ENCODE results near the gene B4GALT2.

The B4GALT2 gene

GRCh38 chr1:44020464-44020863, 41.5 kb downstream of the B4GALT2 start:
- no peak overlapping the region for H4K91ac ChIP-seq (ENCODE audit: low read depth, low read length, poor library complexity)
- peak overlapping the region; percentile 0 for H3K9ac ChIP-seq (ENCODE audit: low read depth, low read length, poor library complexity)
- no peaks in the 10 kb centered on the region for H3K9me3 ChIP-seq (replicated peaks in 1 of 2; ENCODE audit: control insufficient read depth in 2 of 2, insufficient read depth in 1 of 2, low read depth in 1 of 2, low read length in 2 of 2)
- no peak overlapping the region for H2AK5ac ChIP-seq (ENCODE audit: low read depth, low read length)
- H3K4ac ChIP-seq (ENCODE audit: low read length), result no peak overlapping the region
- no peaks in the 10 kb centered on the region for H3K79me1 ChIP-seq (ENCODE audit: low read depth, low read length)
- no peak overlapping the region for H3K27ac ChIP-seq (replicated peaks; ENCODE audit: low read length)
- no peak overlapping the region for H2BK12ac ChIP-seq (ENCODE audit: low read length)
- H3K14ac ChIP-seq (ENCODE audit: low read length), result no peak overlapping the region
- H2BK5ac ChIP-seq (ENCODE audit: low read length), result no peak overlapping the region
- peaks cover 0 to 25% of the 10 kb centered on the region in 2 donors for H3K36me3 ChIP-seq (replicated peaks in 1 of 2; ENCODE audit: control insufficient read depth in 2 of 2, insufficient read depth in 2 of 2, low read length in 2 of 2)
- H3K23ac ChIP-seq (ENCODE audit: low read depth, low read length, poor library complexity), result no peak overlapping the region
- no CpG with 5 or more reads among the region's 6 CpGs for WGBS, 2 donors (ENCODE audit: extremely low coverage in 2 of 2, insufficient read length in 2 of 2, insufficient replicate concordance in 1 of 2)
- H3K4me3 ChIP-seq (ENCODE audit: low read length in 2 of 2), result no peak overlapping the region
- no peaks in the 10 kb centered on the region for H3K27me3 ChIP-seq (ENCODE audit: control insufficient read depth in 3 of 3, insufficient read depth in 3 of 3, low read depth in 1 of 3, low read length in 3 of 3)
- no peak overlapping the region for H2BK120ac ChIP-seq (ENCODE audit: low read depth, low read length)
- no peak overlapping the region for H3K18ac ChIP-seq (ENCODE audit: low read length)
- H3K4me1 ChIP-seq (ENCODE audit: control insufficient read depth in 2 of 2, insufficient read depth in 1 of 2, low read depth in 1 of 2, low read length in 2 of 2), result peaks cover 25 to 30% of the 10 kb centered on the region in 2 donors
- no peak for DNase-seq (ENCODE audit: low spot score)
- no peak overlapping the region for H2BK15ac ChIP-seq (ENCODE audit: low read length)
- no peak overlapping the region for H3K4me2 ChIP-seq (ENCODE audit: insufficient read depth, low read length, poor library complexity, severe bottlenecking)
- H2AFZ ChIP-seq (ENCODE audit: low read length), result no peak overlapping the region
- H4K8ac ChIP-seq (ENCODE audit: low read depth, low read length), result no peak overlapping the region

GRCh38 chr1:44021156-44021555, 42.1 kb downstream of the B4GALT2 start:
- Histone ChIP-seq H3K4me1 (ENCODE audit: control insufficient read depth in 2 of 2, insufficient read depth in 1 of 2, low read depth in 1 of 2, low read length in 2 of 2) (peaks cover 19 to 27% of the 10 kb centered on the region in 2 donors), H2BK120ac (ENCODE audit: low read depth, low read length) (no peak overlapping the region), H3K14ac (ENCODE audit: low read length) (no peak overlapping the region), H4K8ac (ENCODE audit: low read depth, low read length) (no peak overlapping the region), H3K4me3 (ENCODE audit: low read length in 2 of 2) (no peak overlapping the region), H2BK12ac (ENCODE audit: low read length) (no peak overlapping the region), H4K91ac (ENCODE audit: low read depth, low read length, poor library complexity) (no peak overlapping the region), H3K23ac (ENCODE audit: low read depth, low read length, poor library complexity) (no peak overlapping the region), H2BK15ac (ENCODE audit: low read length) (peak overlapping the region; percentile 77), H3K9me3 (replicated peaks in 1 of 2; ENCODE audit: control insufficient read depth in 2 of 2, insufficient read depth in 1 of 2, low read depth in 1 of 2, low read length in 2 of 2) (no peaks in the 10 kb centered on the region), H3K18ac (ENCODE audit: low read length) (peak overlapping the region; percentile 27), H3K4me2 (ENCODE audit: insufficient read depth, low read length, poor library complexity, severe bottlenecking) (no peak overlapping the region), H3K36me3 (replicated peaks in 1 of 2; ENCODE audit: control insufficient read depth in 2 of 2, insufficient read depth in 2 of 2, low read length in 2 of 2) (peaks cover 0 to 25% of the 10 kb centered on the region in 2 donors), H3K9ac (ENCODE audit: low read depth, low read length, poor library complexity) (no peak overlapping the region), H2AK5ac (ENCODE audit: low read depth, low read length) (no peak overlapping the region), H2AFZ (ENCODE audit: low read length) (no peak overlapping the region), H3K4ac (ENCODE audit: low read length) (no peak overlapping the region), H3K27me3 (ENCODE audit: control insufficient read depth in 3 of 3, insufficient read depth in 3 of 3, low read depth in 1 of 3, low read length in 3 of 3) (no peaks in the 10 kb centered on the region), H3K27ac (replicated peaks; ENCODE audit: low read length) (no peak overlapping the region), H3K79me1 (ENCODE audit: low read depth, low read length) (no peaks in the 10 kb centered on the region), H2BK5ac (ENCODE audit: low read length) (no peak overlapping the region)
- DNase-seq (ENCODE audit: low spot score), result no peak
- no CpG with 5 or more reads among the region's 8 CpGs for WGBS, 2 donors (ENCODE audit: extremely low coverage in 2 of 2, insufficient read length in 2 of 2, insufficient replicate concordance in 1 of 2)

GRCh38 chr1:44021581-44022321, 42.7 kb downstream of the B4GALT2 start:
- H3K27me3 ChIP-seq (ENCODE audit: control insufficient read depth in 3 of 3, insufficient read depth in 3 of 3, low read depth in 1 of 3, low read length in 3 of 3), result no peaks in the 10 kb centered on the region
- peaks cover 13 to 21% of the 10 kb centered on the region in 2 donors for H3K4me1 ChIP-seq (ENCODE audit: control insufficient read depth in 2 of 2, insufficient read depth in 1 of 2, low read depth in 1 of 2, low read length in 2 of 2)
- H3K14ac ChIP-seq (ENCODE audit: low read length), result no peak overlapping the region
- no peak overlapping the region for H3K4me3 ChIP-seq (ENCODE audit: low read length in 2 of 2)
- H4K91ac ChIP-seq (ENCODE audit: low read depth, low read length, poor library complexity), result no peak overlapping the region
- H4K8ac ChIP-seq (ENCODE audit: low read depth, low read length), result no peak overlapping the region
- H3K27ac ChIP-seq (replicated peaks; ENCODE audit: low read length), result no peak overlapping the region
- no peak overlapping the region for H2BK120ac ChIP-seq (ENCODE audit: low read depth, low read length)
- no CpG with 5 or more reads among the region's 10 CpGs for WGBS, 2 donors (ENCODE audit: extremely low coverage in 2 of 2, insufficient read length in 2 of 2, insufficient replicate concordance in 1 of 2)
- no peak overlapping the region for H3K4me2 ChIP-seq (ENCODE audit: insufficient read depth, low read length, poor library complexity, severe bottlenecking)
- H3K4ac ChIP-seq (ENCODE audit: low read length), result no peak overlapping the region
- H3K18ac ChIP-seq (ENCODE audit: low read length), result no peak overlapping the region
- H2BK15ac ChIP-seq (ENCODE audit: low read length), result peak overlapping the region; percentile 77
- no peak overlapping the region for H2AFZ ChIP-seq (ENCODE audit: low read length)
- no peak overlapping the region for H2BK5ac ChIP-seq (ENCODE audit: low read length)
- H3K36me3 ChIP-seq (replicated peaks in 1 of 2; ENCODE audit: control insufficient read depth in 2 of 2, insufficient read depth in 2 of 2, low read length in 2 of 2), result peaks cover 0 to 26% of the 10 kb centered on the region in 2 donors
- no peaks in the 10 kb centered on the region for H3K79me1 ChIP-seq (ENCODE audit: low read depth, low read length)
- no peaks in the 10 kb centered on the region for H3K9me3 ChIP-seq (replicated peaks in 1 of 2; ENCODE audit: control insufficient read depth in 2 of 2, insufficient read depth in 1 of 2, low read depth in 1 of 2, low read length in 2 of 2)
- no peak overlapping the region for H3K9ac ChIP-seq (ENCODE audit: low read depth, low read length, poor library complexity)
- no peak overlapping the region for H2BK12ac ChIP-seq (ENCODE audit: low read length)
- no peak overlapping the region for H2AK5ac ChIP-seq (ENCODE audit: low read depth, low read length)
- no peak overlapping the region for H3K23ac ChIP-seq (ENCODE audit: low read depth, low read length, poor library complexity)
- DNase-seq (ENCODE audit: low spot score), result no peak

- Histone ChIP-seq H3K4me1 (ENCODE audit: control insufficient read depth in 2 of 2, insufficient read depth in 1 of 2, low read depth in 1 of 2, low read length in 2 of 2) (peaks cover 6 to 12% of the 10 kb centered on the region in 2 donors), H3K4ac (ENCODE audit: low read length) (no peak overlapping the region), H3K4me2 (ENCODE audit: insufficient read depth, low read length, poor library complexity, severe bottlenecking) (no peak overlapping the region), H3K14ac (ENCODE audit: low read length) (no peak overlapping the region), H3K23ac (ENCODE audit: low read depth, low read length, poor library complexity) (no peak overlapping the region), H4K8ac (ENCODE audit: low read depth, low read length) (no peak overlapping the region), H3K27me3 (ENCODE audit: control insufficient read depth in 3 of 3, insufficient read depth in 3 of 3, low read depth in 1 of 3, low read length in 3 of 3) (no peaks in the 10 kb centered on the region), H2BK5ac (ENCODE audit: low read length) (peak overlapping the region; percentile 6), H2AFZ (ENCODE audit: low read length) (no peak overlapping the region), H2BK15ac (ENCODE audit: low read length) (no peak overlapping the region), H2AK5ac (ENCODE audit: low read depth, low read length) (no peak overlapping the region), H2BK120ac (ENCODE audit: low read depth, low read length) (no peak overlapping the region), H4K91ac (ENCODE audit: low read depth, low read length, poor library complexity) (no peak overlapping the region), H3K9ac (ENCODE audit: low read depth, low read length, poor library complexity) (no peak overlapping the region), H3K36me3 (replicated peaks in 1 of 2; ENCODE audit: control insufficient read depth in 2 of 2, insufficient read depth in 2 of 2, low read length in 2 of 2) (peaks cover 0 to 27% of the 10 kb centered on the region in 2 donors), H3K27ac (replicated peaks; ENCODE audit: low read length) (no peak overlapping the region), H3K18ac (ENCODE audit: low read length) (no peak overlapping the region), H3K4me3 (ENCODE audit: low read length in 2 of 2) (no peak overlapping the region), H3K9me3 (replicated peaks in 1 of 2; ENCODE audit: control insufficient read depth in 2 of 2, insufficient read depth in 1 of 2, low read depth in 1 of 2, low read length in 2 of 2) (no peaks in the 10 kb centered on the region), H3K79me1 (ENCODE audit: low read depth, low read length) (no peaks in the 10 kb centered on the region), H2BK12ac (ENCODE audit: low read length) (no peak overlapping the region)
- no peak for DNase-seq (ENCODE audit: low spot score)
- WGBS, 2 donors (ENCODE audit: extremely low coverage in 2 of 2, insufficient read length in 2 of 2, insufficient replicate concordance in 1 of 2), result no CpG with 5 or more reads among the region's 14 CpGs
These were observed 45.3 kb downstream of the B4GALT2 start for GRCh38 chr1:44024031-44024902.
